AG20443 (cell line): ENCODE measurements around the gene FCHSD2.
"Not testable (repeated sequence)": the region's sequence is repeated elsewhere in the genome, so short reads cannot be mapped to it uniquely, and the experiment has no call there.

Source experiments
- DNase-seq: peaks from one replicate; pipeline ENCODE4 v3.0.0; 2012; ENCODE audit warnings: low spot score, mixed read lengths

Gene FCHSD2

GRCh38 chr11:73059915-73060314 is 82.2 kb downstream of the FCHSD2 start:
- DNase-seq: no peak

GRCh38 chr11:73058989-73059674 is 83.0 kb downstream of the FCHSD2 start:
- DNase-seq: no peak

- no peak for DNase-seq
Measured at GRCh38 chr11:73055655-73056354, 86.3 kb downstream of the FCHSD2 start.

DNA sequence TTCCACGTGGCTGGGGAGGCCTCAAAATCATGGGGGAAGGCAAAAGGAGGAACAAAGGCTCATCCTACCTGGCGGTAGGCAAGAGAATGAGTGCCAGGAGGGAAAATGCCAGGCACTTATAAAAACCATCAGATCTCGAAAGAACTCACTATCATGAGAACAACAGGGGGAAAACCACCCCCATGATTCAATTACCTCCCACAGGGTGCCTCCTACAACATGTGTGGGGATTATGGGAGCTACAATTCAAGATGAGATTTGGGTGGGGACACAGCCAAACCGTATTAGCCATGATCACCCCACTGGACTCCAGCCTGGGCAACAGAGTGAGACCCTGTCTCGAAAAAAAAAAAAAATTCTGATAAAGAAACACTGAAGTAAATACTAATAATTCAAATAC is 87.1 kb downstream of the FCHSD2 start:
- no peak for DNase-seq

- no peak for DNase-seq
Measured at GRCh38 chr11:73053964-73054363, 88.2 kb downstream of the FCHSD2 start.

GRCh38 chr11:73048446-73048845 is 93.7 kb downstream of the FCHSD2 start:
- no peak for DNase-seq

DNA sequence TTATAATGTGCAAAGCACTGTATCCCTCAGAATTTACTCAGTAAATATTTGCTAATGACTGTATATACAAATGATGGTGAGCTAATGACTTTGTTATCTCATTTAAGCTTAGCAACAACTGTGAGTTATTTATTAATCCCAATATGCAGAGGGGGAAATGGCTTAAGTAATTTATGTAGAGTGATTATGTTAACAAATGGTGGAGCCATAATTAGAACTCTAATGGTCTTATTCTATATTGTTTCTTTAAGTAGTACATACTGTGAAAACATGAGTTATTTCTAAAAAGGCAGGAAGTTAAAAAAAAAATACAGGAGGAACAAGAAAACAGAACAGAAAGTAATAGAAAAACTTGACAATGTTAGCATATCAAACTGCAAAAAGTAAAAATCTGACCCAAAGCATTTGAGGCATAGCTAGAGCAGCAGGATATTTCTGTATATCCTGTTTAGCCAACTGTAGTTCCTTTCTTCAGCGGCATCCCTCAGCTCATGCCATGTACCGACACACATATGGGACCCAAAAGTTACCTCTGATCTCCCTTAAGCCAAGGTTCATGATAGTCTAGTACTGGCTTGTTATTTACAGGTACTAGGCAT is 94.2 kb downstream of the FCHSD2 start:
- no peak for DNase-seq

GRCh38 chr11:73040046-73040445 is 102.1 kb downstream of the FCHSD2 start:
- no peak for DNase-seq

- DNase-seq: no peak
Measured at GRCh38 chr11:73034777-73035176, 107.3 kb downstream of the FCHSD2 start.

DNA sequence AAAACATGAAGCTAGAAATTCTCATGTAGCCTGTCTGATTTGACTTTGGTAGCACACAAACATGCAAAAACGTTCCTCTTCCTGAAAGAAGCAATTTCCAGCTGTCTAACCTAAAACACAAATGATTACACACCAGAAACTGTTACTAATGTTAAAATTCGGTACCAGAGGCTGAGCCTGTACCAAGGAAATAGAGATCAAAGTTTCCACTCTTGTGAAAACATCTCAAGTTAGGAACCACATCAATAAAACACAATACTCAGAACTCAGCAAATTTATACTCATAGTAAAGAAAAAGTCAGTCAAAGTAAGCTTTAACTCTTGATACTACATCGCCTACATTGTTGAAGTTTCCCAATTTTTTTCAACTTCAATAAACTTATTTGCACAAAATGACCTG is 107.8 kb downstream of the FCHSD2 start:
- no peak for DNase-seq

GRCh38 chr11:73030130-73030529 is 112.0 kb downstream of the FCHSD2 start:
- DNase-seq: no peak

DNA sequence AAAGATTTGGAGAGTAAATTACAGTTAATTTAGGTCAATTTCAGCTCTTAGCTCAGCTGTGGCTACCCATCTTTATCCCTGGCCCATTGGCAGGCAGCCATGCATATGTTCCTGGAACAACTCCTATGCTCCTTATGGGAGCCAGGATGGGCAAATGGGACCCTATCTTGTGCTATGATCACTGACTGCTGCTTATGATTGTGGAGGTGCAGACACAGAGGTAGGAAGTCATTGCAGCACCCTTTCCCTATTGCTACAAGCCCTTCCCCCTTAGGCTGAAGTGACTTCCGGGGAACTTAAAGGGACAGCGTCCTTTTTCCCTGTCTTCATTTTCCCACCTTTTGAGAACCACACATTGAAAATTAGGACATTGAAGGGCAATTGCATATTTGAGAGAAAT is 112.7 kb downstream of the FCHSD2 start:
- no peak for DNase-seq

DNA sequence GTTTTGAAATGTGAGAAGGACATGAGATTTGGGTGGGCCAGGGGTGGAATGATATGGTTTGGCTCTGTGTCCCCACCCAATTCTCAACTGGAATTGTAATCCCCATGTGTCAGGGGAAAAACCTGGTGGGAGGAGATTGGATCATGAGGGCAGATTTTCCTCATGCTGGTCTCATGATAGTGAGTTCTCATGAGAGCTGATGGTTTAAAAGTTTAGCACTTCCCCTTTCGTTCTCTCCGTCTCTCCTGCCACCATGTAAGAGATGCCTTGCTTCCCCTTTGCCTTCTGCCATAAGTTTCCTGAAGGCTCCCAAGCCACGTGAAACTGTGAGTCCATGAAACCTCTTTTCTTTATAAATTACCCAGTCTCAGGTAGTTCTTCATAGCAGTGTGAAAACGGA is 113.5 kb downstream of the FCHSD2 start:
- no peak for DNase-seq

DNA sequence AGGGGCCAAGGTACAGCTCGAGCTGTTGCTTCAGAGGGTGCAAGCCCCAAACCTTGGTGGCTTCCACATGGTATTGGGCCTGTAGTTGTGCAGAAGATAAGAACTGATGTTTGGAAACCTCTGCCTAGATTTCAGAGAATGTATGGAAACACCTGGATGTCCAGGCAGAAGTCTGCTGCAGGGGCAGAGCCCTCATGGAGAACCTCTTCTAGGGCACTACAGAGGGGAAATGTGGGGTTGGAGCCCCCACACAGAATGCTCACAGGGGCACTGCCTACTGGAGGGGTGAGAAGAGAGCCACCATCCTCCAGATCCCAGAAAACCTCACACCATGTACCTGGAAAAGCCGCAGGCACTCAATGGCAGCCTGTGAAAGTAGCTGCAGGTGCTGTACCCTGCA is 114.3 kb downstream of the FCHSD2 start:
- DNase-seq: not testable (repeated sequence)

DNA sequence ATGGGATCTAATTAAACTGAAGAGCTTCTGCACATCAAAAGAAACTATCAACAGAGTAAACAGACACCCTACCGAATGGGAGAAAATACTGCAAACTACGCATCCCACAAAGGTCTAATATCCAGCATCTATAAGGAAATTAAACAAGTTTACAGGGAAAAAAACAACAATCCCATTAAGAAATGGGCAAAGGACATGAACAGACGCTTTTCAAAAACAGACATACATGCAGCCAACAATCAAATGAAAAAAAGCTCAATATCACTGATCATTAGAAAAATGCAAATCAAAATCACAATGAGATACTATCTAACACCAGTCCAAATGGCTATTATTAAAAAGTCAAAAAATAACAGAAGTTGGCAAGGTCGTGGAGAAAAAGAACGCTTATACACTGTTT is 117.5 kb downstream of the FCHSD2 start:
- no peak for DNase-seq

DNA sequence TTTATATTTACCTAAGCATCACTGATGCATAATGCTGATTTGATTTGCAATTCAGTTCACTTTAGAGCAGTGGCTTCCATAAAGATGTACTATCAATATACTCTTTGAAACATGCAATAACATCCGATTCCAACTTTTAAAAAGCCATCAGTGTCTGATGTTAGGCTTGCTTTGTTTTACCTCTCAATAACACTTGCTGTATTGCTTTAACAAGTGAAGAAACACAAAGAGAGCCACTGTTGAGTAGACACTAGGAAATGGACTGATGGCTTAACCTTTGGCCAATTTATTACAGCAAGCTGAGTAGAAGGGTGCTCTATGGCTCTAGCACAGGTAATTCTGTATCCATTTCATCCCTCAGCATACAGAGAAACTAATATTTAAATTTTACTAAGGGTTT is 122.1 kb downstream of the FCHSD2 start:
- DNase-seq: no peak

- no peak for DNase-seq
Measured at GRCh38 chr11:73019449-73019848, 122.7 kb downstream of the FCHSD2 start.

DNA sequence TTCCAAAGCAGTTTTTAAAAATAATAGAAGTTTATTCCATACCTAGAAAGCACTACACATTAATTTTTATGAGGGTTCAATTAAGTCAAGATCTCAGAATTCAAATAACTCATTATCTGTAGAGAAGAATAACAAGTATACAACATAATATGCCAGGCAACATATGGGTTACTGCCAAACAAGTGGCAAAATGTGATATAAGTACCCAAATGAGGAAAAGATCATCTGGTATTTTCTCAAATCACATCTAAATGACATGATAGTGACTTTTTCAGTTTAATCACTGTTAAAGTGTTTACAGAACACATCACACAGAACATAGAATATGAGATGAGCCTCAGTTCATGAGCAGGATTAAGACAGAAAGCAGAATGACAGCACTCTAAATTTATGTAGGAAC is 123.3 kb downstream of the FCHSD2 start:
- DNase-seq: no peak

DNA sequence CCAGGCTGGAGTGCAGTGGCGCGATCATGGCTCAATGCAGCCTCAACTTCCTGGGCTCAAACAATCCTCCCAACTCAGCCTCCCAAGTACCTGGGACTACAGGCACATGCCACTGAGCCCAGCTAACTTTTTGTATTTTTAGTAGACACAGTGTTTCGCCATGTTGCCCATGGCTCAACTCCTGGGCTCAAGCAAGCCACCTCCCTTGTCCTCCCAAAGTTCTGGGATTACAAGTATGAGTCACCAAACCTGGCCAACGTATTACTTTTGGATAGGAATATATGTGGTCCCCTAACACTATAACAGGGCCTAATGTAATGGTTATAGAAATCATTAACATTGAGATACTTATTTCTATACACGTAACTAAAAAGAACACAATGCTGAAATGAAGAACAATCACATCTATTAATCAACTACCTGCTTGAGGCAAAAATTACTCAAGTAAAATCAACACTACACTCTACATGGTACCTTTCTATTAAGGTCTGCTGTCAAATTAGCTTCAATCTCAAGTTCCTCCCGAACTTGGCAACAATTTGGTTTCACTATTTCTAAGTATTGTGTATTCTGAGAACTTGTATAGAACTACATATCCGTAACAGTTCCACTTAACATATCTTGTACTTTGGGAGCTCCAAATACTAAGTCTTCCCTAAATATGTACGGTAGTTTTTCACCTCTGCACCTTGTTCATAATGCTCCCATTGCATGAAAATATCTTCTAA is 124.9 kb downstream of the FCHSD2 start:
- no peak for DNase-seq

DNA sequence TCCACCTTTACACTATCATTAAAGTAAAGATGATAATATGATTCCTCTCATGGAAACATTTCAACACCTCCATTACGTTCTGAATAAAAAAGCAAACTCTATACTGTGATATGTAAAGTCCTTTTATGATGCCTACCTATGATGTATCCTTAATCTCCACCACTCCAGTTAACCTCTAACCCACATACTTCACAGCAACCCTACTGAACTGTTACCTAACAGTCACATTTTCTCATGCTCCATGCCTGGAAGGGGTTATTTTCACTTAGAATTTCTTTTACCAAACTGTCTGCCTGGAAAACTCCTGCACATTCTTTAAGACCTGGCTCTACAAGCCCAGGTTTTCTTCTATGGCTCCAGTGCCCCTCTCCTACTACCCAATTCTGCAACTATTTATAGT is 129.1 kb downstream of the FCHSD2 start:
- DNase-seq: no peak

DNA sequence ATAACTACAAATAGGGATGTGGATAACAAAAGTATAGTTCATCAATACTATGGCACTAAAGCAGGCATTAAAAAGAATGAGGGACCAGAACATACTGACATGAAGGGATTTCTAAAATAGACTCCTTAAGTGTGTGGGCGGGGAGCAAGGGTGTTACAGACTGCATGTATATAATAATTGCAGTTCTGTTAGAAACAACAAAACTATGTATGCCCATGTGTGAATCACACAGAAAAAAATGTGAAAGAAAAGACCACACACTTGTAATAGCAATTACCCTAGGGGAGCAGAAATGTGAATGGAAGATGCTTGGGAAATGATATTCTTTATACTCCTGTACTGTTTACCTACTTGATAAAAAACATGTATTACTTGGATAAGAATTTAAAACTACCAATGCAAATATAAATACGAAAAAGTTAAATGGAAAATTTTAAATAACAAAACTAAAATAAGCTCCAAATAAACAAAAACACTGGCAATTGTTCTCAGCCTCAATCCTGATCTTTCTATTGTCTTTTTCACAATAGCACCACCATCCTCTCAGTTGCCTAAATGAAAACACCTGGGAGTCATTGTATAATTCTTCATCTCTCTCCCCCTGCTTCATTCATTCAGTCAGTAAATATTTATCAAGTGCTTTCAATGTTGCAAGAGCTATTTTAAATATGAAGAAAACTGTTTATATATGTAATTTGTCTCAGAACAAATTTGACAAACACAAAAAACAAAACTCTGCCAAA is 129.8 kb downstream of the FCHSD2 start:
- DNase-seq: no peak
